Neural progenitor cell (in vitro differentiated cells): ENCODE data around the gene IL2RA. TPM values are rescaled to one million over a fixed set of nuclear protein-coding genes. Genes with fewer than 3 reads are reported as not detected.

ENCODE experiments used
- DNase-seq: peaks from one replicate; pipeline ENCODE4 v3.0.0-alpha.2; 2016; ENCODE audit warnings: low spot score
- H2AFZ ChIP-seq: fragments of 200-600 bp; sonication (generic); replicated peaks from 2 replicates; pipeline ENCODE4 v1.6.1; 2016; ENCODE audit warnings: antibody characterized with exemption
- H3F3A ChIP-seq: fragments of 200-600 bp; sonication (generic); 2 replicates; pipeline ENCODE4 v1.6.1; 2016; ENCODE audit warnings: antibody characterized with exemption, low read depth
- H3K27ac ChIP-seq: fragments of 200-600 bp; sonication (generic); 2 replicates; pipeline ENCODE4 v1.5.1; 2016; ENCODE audit warnings: mild to moderate bottlenecking
- H3K27me3 ChIP-seq: fragments of 200-600 bp; sonication (generic); 2 replicates; pipeline ENCODE4 v1.6.1; 2016; ENCODE audit warnings: mild to moderate bottlenecking, moderate library complexity
- H3K36me3 ChIP-seq: fragments of 200-600 bp; sonication (generic); 2 replicates; pipeline ENCODE4 v1.5.1; 2016
- H3K4me1 ChIP-seq: fragments of 200-600 bp; sonication (generic); 2 replicates; pipeline ENCODE4 v1.6.1; 2016; ENCODE audit warnings: mixed run types
- H3K4me2 ChIP-seq: fragments of 200-600 bp; sonication (generic); 2 replicates; pipeline ENCODE4 v1.6.1; 2016
- H3K4me3 ChIP-seq: fragments of 200-600 bp; sonication (generic); 2 replicates; pipeline ENCODE4 v1.5.1; 2016
- H3K79me2 ChIP-seq: fragments of 200-600 bp; sonication (generic); 2 replicates; pipeline ENCODE4 v1.6.1; 2016; ENCODE audit warnings: low read depth
- H3K9ac ChIP-seq: fragments of 200-600 bp; sonication (generic); 2 replicates; pipeline ENCODE4 v1.6.1; 2016
- H3K9me3 ChIP-seq: fragments of 200-600 bp; sonication (generic); 2 replicates; pipeline ENCODE4 v1.5.1; 2016; ENCODE audit warnings: low read depth
- H4K20me1 ChIP-seq: fragments of 200-600 bp; sonication (generic); 2 replicates; pipeline ENCODE4 v1.6.1; 2016; ENCODE audit warnings: low read depth
- H3K27ac Mint-ChIP-seq: 3 replicates; pipeline ENCODE4 v1.8.0; 2021; ENCODE audit warnings: mixed read lengths
- H3K27me3 Mint-ChIP-seq: 2 replicates; pipeline ENCODE4 v1.8.0; 2022; ENCODE audit warnings: low read depth, mild to moderate bottlenecking, inconsistent platforms, moderate library complexity, mixed read lengths; ENCODE audit not compliant: insufficient read depth
- H3K36me3 Mint-ChIP-seq: 3 replicates; pipeline ENCODE4 v1.8.0; 2021; ENCODE audit warnings: mixed read lengths
- H3K4me1 Mint-ChIP-seq: 3 replicates; pipeline ENCODE4 v1.8.0; 2021; ENCODE audit warnings: mixed read lengths
- H3K4me3 Mint-ChIP-seq: 3 replicates; pipeline ENCODE4 v1.8.0; 2021; ENCODE audit warnings: mild to moderate bottlenecking, moderate library complexity, mixed read lengths
- H3K9me3 Mint-ChIP-seq: 3 replicates; pipeline ENCODE4 v1.8.0; 2020; ENCODE audit warnings: mixed read lengths
- EZH2 ChIP-seq: fragments of 200-600 bp; sonication (generic); IDR thresholded peaks from 2 replicates; pipeline ENCODE4 v1.6.1; 2017; ENCODE audit warnings: antibody characterized with exemption, mild to moderate bottlenecking, moderate library complexity
- EZH2phosphoT487 ChIP-seq: fragments of 200-600 bp; sonication (generic); IDR thresholded peaks from 2 replicates; pipeline ENCODE4 v1.6.1; 2017; ENCODE audit warnings: antibody characterized with exemption
- total RNA-seq: library from RNA; depleted of rRNA; stranded (reverse); fragments of >200 nt; gene quantifications from 2 replicates; pipeline ENCODE4 v1.2.3, GENCODE V29; 2015; ENCODE audit warnings: low replicate concordance
- TF ChIP-seq, protein P1 (sequence below): fragments of 200-600 bp; sonication (generic); IDR thresholded peaks from 2 replicates; pipeline ENCODE4 v1.5.1; 2017; ENCODE audit warnings: antibody characterized with exemption, mild to moderate bottlenecking

The IL2RA gene
- total RNA-seq, 1 donor from 2014 or later = not detected

DNA sequence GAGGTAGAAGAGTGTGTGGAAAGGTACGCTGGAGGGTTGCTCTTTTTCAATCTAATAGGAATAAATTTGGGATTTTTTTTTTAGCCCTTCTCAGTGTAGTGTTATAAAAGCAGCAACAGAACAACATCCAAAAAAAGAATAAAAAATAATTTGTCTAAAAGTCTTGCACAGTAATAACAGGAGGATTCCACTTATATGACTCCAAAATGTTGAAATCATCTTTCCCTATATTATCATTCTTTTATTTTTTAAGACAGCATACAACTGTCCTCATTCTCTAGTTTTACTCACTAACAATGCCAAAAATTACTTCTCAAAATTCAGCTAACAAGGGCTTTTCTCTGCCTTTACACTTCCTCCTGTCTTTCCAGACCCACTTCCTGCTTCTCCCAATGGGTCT is 27.8 kb downstream of the IL2RA start:
- H3K4me2 ChIP-seq = no peak overlapping the region
- no peaks in the 10 kb centered on the region for H3K4me1 Mint-ChIP-seq

DNA sequence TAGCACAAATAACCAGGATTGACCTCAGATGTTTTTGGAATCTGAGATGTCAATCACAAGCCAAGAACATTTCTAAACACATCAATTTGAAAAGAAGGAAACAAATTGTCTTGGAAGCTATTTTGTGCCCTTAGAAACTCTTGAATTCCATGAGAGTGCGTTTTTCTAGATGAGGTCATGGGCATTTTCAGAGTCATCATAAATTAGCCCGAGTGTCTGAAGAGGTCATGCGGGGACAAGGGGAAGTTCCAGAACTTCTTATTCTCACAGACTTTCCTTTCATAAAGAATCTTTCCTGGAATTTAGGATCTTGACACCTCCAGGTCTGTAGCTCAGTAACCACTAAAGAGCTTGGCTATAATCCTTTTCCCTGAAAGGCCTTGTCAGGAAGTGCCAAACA is 28.2 kb downstream of the IL2RA start:
- H4K20me1 ChIP-seq = no peaks in the 10 kb centered on the region
- Mint-ChIP-seq H3K36me3 (no peaks in the 10 kb centered on the region), H3K27ac (no peak overlapping the region), H3K9me3 (peaks cover 8% of the 10 kb centered on the region), H3K4me3 (no peak overlapping the region), H3K4me1 (no peaks in the 10 kb centered on the region), H3K27me3 (peaks cover 2% of the 10 kb centered on the region)
- no peak overlapping the region for H3K4me3 ChIP-seq
- no peak overlapping the region for H3K4me2 ChIP-seq
- H3K36me3 ChIP-seq = no peaks in the 10 kb centered on the region
- no peak for DNase-seq
- H3F3A ChIP-seq = no peaks in the 10 kb centered on the region
- no peak for TF ChIP-seq EZH2phosphoT487
- TF ChIP-seq, protein P1, sequence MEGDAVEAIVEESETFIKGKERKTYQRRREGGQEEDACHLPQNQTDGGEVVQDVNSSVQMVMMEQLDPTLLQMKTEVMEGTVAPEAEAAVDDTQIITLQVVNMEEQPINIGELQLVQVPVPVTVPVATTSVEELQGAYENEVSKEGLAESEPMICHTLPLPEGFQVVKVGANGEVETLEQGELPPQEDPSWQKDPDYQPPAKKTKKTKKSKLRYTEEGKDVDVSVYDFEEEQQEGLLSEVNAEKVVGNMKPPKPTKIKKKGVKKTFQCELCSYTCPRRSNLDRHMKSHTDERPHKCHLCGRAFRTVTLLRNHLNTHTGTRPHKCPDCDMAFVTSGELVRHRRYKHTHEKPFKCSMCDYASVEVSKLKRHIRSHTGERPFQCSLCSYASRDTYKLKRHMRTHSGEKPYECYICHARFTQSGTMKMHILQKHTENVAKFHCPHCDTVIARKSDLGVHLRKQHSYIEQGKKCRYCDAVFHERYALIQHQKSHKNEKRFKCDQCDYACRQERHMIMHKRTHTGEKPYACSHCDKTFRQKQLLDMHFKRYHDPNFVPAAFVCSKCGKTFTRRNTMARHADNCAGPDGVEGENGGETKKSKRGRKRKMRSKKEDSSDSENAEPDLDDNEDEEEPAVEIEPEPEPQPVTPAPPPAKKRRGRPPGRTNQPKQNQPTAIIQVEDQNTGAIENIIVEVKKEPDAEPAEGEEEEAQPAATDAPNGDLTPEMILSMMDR = no peak
- H3K79me2 ChIP-seq = no peaks in the 10 kb centered on the region
- no peaks in the 10 kb centered on the region for H3K27me3 ChIP-seq
- H2AFZ ChIP-seq = no peak overlapping the region
- H3K27ac ChIP-seq = no peak overlapping the region
- no peak overlapping the region for H3K9ac ChIP-seq
- peaks cover 15% of the 10 kb centered on the region for H3K9me3 ChIP-seq
- H3K4me1 ChIP-seq = peaks cover 6% of the 10 kb centered on the region

More for the DNA sequence above, 27.8 kb downstream of the IL2RA start:
- no peak overlapping the region for H2AFZ ChIP-seq
- H3K79me2 ChIP-seq = no peaks in the 10 kb centered on the region
- peaks cover 15% of the 10 kb centered on the region for H3K9me3 ChIP-seq
- Mint-ChIP-seq H3K4me3 (no peak overlapping the region), H3K27me3 (peaks cover 2% of the 10 kb centered on the region), H3K9me3 (peaks cover 8% of the 10 kb centered on the region), H3K36me3 (no peaks in the 10 kb centered on the region), H3K27ac (no peak overlapping the region)
- H3F3A ChIP-seq = no peaks in the 10 kb centered on the region
- peaks cover 6% of the 10 kb centered on the region for H3K4me1 ChIP-seq
- no peak for TF ChIP-seq EZH2
- TF ChIP-seq, protein P1 = no peak
- no peak for TF ChIP-seq EZH2phosphoT487
- H3K9ac ChIP-seq = no peak overlapping the region
- no peak overlapping the region for H3K27ac ChIP-seq
- H3K27me3 ChIP-seq = no peaks in the 10 kb centered on the region
- no peaks in the 10 kb centered on the region for H4K20me1 ChIP-seq
- DNase-seq = no peak
- no peak overlapping the region for H3K4me3 ChIP-seq
- H3K36me3 ChIP-seq = no peaks in the 10 kb centered on the region

DNA sequence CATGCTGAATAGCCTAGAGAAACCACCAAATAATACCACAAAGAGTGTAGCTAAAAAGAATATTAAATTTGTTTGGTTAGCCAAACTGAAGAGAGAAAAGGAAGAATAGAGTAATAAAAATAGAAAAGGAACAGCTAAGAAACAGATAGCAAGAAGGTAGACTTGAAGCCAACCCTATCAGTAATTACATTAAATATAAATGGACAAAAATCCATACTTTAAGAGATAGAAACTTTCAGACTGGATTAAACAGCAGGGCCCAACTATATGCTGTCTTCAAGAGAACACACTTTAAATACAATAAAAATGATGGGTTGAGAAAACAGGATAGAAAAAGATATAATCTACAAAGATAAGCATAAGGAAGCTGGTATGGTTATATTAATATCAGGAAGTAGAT is 31.2 kb downstream of the IL2RA start:
- Histone ChIP-seq H3K4me3 (no peak overlapping the region), H3K27ac (no peak overlapping the region), H3K4me2 (no peak overlapping the region), H2AFZ (no peak overlapping the region), H3K9me3 (peaks cover 15% of the 10 kb centered on the region), H3K36me3 (no peaks in the 10 kb centered on the region), H3F3A (no peaks in the 10 kb centered on the region), H3K4me1 (peaks cover under 1% of the 10 kb centered on the region), H4K20me1 (no peaks in the 10 kb centered on the region), H3K9ac (no peak overlapping the region), H3K79me2 (no peaks in the 10 kb centered on the region), H3K27me3 (no peaks in the 10 kb centered on the region)
- peaks cover 8% of the 10 kb centered on the region for H3K9me3 Mint-ChIP-seq
- peaks cover 5% of the 10 kb centered on the region for H3K27me3 Mint-ChIP-seq
- H3K36me3 Mint-ChIP-seq = no peaks in the 10 kb centered on the region
- H3K4me3 Mint-ChIP-seq = no peak overlapping the region
- DNase-seq = no peak
- H3K27ac Mint-ChIP-seq = no peak overlapping the region
- H3K4me1 Mint-ChIP-seq = no peaks in the 10 kb centered on the region
- TF ChIP-seq EZH2phosphoT487 (no peak), EZH2 (no peak)
- TF ChIP-seq, protein P1 = no peak
